Fibroblast of peridontal ligament (primary cell): Measurements from ENCODE around the gene SSU72.

Experiments
- DNase-seq: peaks from one replicate; pipeline ENCODE4 v3.0.0-alpha.2; 2010; ENCODE audit errors: extremely low read depth

Gene SSU72

DNA sequence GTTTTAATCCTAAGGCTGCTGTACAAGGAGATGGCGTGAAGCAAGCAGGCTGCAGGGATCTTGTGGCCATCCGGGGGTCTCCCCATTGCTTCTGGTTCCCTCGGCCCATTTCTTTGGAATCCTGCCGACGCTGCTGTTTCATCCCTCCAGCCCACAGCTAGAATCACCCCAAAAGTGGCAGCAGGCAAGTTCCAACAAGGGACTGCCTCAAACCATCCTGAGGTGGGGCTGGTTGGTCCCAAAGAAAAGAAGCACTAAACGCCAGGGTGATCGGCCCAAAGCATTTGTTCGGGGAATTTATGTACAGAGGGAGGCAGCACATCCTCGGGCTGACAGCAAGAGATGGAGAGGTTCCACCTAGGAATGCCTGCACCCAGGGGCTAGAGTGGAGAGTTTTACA, 36.1 kb upstream of the SSU72 start:
- DNase-seq, result no peak

- DNase-seq, result no peak
Measured at GRCh38 chr1:1609822-1610485, 35.3 kb upstream of the SSU72 start.

DNA sequence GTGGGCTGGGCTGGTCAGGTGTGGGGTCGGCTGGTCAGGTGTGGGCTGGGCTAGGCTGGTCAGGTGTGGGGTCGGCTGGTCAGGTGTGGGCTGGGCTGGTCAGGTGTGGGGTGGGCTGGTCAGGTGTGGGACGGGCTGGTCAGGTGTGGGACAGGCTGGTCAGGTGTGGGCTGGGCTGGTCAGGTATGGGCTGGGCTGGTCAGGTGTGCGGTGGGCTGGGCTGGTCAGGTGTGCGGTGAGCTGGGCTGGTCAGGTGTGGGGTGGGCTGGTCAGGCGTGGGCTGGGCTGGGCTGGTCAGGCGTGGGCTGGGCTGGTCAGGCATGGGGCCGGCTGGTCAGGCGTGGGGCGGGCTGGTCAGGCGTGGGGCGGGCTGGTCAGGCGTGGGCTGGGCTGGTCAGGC, 31.6 kb upstream of the SSU72 start:
- DNase-seq, result no peak

GRCh38 chr1:1605724-1606123, 31.1 kb upstream of the SSU72 start:
- DNase-seq, result no peak

GRCh38 chr1:1605034-1605591, 30.4 kb upstream of the SSU72 start:
- no peak for DNase-seq

DNA sequence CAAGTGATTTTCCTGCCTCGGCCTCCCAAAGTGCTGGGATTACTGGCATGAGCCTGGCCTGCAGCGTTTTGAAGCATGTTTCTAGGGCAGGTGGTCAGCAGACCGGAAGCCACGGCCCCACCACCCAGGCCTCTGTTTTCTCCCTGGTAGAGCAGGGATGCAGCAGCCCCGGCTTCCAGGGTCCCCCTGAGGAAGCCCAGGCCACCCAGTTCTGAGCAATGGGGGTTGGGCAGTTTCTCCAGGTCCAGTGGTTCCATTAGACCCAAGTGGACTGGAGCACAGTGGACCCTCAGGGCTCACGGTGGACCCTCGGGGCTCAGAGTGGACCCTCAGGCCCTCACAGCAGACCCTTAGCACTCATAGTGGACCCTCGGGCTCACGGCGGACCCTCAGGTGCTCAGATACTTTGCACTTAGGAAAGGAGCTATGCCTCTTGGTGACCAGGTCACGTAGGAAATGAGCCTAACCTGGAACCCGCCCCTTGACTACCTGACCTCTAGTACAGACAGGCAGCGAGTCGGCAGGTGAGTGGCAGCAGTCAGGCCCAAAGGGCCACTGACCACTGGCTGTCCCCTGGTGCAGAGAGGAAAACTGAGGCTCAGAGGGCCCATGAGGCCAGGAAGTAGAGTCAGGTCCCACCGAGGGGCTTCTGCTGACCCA, 29.8 kb upstream of the SSU72 start:
- no peak for DNase-seq

DNA sequence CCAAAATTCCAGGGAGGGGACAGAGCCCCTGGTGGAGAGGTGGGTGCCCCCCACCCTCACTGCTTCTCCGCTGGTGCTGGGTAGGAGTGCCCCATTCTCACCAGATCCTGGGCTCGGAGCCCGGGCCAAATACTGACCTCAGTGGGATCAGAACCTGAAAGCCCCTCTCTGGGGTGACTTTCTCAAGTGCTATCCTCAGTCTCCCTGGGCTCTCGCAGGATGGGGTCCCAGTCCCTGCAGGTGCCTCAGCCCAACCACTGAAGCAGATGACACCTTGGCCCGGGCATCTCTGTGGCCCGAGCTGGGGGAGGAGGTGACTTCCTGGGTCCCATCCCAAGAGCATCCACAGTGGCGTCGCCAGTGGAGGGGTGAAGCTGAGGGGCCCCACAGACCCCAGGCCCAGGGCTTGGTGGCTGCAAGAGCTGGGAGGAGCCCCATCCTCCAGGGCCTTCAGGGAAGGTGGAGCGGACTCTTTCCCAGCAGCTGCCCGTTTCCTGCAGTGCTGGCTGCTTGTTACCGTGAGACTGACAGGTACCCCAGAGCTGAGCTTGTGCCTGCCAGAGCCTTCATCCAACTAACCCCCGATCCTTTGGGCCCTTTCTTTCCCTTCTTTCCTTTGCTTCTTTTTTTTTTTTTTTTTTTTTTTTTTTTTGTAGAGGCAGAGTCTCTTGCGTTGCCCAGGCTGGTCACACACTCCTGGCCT, 29.2 kb upstream of the SSU72 start:
- no peak for DNase-seq

GRCh38 chr1:1602968-1603506, 28.4 kb upstream of the SSU72 start:
- DNase-seq, result no peak

GRCh38 chr1:1602304-1602967, 27.8 kb upstream of the SSU72 start:
- DNase-seq, result no peak

- DNase-seq, result no peak
Measured at GRCh38 chr1:1601564-1602303, 27.1 kb upstream of the SSU72 start.

DNA sequence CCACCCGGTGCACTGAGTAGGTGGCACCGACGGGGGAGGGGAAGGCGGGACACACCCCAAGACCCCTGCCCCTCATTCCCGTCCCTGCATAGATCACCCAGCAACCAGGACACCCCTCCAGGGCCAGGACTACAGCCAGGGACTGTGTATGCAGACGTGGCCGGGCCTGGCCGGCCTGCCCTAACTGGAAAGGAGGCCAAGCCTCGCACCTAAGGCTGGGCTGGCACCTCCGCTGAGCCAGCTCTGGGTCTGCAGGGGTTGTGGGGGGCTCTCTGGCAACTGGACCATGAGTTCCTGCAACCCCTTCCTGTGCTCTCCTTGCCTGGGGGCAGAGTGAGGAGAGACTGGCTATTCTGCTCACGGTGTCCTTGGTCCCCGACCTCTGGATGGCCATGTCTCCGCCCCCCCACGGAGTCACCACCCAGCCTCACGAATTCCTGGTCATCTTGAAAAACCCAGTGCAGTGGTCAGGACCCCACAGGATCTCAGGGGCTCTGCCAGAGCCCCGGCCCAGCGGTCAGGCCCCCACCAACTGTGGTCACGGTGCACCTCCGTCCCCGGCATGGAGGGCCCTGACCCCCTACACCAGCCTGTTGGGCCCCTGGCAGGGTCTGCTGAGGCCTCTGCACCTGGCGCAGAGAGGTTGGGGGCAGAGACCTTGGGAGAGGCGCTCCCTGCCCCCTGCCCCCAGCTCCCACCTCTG, 26.3 kb upstream of the SSU72 start:
- DNase-seq, result no peak

DNA sequence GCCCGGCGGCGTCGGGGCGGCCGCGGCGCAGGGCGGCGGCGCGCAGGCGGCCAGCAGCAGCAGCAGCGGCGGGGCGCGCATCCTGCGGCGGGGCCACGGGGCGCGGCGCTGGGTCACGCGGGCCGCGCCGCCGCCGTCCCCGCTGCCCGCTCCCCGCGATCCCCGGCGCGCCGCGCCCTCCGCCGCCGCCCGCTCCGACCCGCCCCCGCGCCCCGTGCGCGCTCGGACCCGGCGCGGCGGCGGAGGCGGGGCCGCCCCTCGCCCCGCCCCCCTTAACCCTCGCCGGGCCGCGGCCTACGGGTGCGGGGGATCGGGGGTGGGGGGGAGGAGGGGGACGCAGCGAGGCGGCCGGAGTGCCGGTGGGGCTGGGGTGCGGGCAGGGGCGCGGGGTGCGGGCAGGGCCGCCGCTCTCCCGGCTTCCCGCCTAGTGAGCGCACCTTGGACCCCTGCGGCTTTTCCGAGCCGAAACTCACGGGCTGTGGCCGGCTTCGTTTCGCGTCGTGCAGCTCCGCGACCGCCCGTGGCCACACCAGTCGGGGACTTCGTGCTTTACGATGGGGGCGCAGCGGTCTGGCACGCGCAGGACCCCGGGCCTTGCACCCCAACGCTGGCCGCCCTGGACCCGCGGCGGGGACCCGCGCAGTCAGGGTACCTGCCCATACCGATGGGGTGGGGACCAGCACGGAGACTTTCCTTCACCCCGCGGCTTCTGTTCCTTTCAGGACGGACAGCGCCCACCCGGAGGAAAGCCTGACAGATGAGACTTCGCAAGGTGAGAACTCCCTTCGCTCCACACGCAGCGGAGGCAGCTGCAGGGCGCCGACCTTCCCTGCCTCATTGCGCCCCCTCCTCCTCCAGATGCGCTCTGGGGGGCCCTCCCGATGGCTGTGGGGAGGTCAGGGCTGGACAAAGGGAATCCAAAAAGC, 25.5 kb upstream of the SSU72 start, which contains the start of gene FNDC10:
Gene FNDC10 (minus strand): TSS at position 201 of the 926 bp plus-strand sequence. CDS start 120 bp downstream, at position 81.
- DNase-seq, result no peak

- no peak for DNase-seq
Measured at GRCh38 chr1:1599030-1599934, 24.6 kb upstream of the SSU72 start.

GRCh38 chr1:1598720-1599029, 24.0 kb upstream of the SSU72 start:
- DNase-seq, result no peak

DNA sequence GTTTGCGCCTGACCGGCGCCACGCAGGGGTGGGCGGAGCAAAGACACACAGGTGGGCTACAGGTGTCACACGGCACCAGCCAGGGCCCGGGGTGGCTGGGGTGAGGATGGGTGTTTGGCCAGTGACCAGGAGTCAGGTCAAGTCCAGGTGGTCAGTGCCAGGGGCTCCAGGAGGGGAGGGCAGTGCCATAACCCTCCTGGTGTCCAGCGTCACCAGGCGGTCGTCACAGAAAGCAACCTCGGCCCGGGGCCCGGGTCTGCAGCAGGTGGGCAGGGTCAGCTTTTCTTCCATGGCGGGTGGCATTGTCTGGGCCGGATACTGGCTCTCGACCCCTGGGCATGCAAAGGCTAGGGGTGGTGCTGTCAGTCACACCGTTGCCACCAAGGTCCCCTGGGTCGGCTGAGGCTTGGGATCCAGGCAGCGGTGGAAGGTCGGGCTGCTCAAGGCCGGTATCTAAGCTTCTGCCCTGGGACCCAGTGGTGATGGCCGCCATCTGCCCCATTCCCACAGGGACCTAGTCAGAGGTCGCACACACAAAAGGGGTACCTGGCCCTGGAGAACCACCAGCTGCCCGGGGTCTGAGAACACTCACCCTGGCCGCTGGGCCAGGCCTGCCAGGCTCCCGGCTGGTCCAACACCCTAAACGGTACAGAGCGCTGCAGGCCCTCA, 23.5 kb upstream of the SSU72 start:
- DNase-seq, result no peak

DNA sequence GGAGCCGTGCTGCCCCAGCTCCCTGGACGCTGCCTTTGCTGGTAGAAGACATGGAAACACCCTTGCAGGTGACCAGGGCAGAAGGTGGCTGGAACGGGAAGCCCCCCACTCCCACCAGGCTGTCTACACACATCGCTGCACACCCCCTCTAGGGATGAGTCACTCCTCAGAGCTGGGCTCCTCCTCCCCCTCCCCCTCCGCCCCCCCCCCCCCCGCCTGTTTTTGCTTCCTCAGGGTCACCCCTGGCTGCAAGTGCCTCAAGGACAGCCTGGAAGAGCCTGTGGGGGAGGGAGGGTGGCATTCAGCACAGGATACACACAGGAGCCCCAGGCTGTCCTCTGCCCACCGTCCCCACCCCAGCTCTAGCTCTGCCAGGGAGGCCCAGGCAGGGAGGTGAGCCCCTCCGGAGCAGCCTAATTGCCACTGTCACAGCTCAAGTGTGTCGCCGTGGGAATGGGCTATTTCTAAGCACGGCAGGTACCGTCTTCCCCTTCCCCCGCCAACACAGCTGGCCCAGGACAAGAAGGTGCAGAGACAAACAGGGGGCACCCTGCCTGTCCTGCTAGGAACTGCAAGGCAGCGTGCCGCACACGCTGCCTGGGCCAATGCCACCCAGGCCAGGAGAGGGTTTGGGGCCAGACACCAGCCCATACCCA, 22.7 kb upstream of the SSU72 start:
- DNase-seq, result no peak

DNA sequence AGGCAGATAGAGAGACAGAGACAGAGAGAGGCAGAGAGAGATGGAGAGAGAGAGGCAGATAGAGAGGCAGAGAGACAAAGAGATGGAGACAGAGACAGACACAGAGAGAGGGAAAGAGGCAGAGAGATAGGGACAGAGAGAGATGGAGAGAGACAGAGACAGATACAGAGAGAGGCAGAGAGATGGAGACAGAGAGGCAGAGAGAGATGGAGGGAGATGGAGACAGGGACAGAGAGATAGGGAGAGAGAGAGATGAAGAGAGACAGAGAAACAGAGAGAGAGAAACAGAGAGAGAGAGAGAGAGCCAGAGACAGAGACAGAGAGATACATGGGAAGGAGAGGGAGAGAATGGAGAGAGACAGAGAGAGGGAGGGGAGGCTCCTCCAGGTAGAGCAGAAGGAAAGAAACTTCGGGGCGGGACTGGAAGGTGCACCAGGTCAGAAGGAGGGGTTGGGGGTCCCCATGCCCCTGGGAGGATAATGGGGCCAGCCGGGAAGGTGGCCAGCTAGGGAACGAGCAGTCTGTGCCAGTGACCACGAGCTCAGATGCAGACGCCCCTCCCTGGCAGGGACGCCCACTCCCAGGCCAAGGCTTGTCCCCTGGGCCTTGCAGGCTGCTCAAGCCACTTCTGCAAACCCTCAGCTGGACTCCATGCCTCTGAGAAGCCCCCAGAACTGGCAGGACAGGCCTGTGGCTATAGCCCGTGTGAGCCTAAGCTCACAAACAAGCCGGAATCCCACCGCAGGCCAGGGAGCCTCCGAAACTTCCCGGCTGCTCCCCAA, 22.0 kb upstream of the SSU72 start:
- DNase-seq, result no peak
